Uterus (tissue), 2 donors: ENCODE data around the gene SYNPO2L.

Experiments used
- CTCF ChIP-seq, 4 experiments: fragments of 200-600 bp in 2 of 4; fragments of 450-650 bp in 2 of 4; sonication (generic) in 2 of 4; IDR thresholded peaks; one replicate each; pipeline ENCODE4 v1.5.1; 2016 to 2019; ENCODE audit warnings: antibody characterized with exemption in 4 of 4, mild to moderate bottlenecking in 2 of 4, moderate library complexity in 1 of 4
- POLR2A ChIP-seq, 2 donors: fragments of 450-650 bp; IDR thresholded peaks; one replicate each; pipeline ENCODE4 v1.6.1; 2016; ENCODE audit warnings: antibody characterized with exemption in 2 of 2, mild to moderate bottlenecking in 1 of 2, moderate library complexity in 1 of 2

DNA sequence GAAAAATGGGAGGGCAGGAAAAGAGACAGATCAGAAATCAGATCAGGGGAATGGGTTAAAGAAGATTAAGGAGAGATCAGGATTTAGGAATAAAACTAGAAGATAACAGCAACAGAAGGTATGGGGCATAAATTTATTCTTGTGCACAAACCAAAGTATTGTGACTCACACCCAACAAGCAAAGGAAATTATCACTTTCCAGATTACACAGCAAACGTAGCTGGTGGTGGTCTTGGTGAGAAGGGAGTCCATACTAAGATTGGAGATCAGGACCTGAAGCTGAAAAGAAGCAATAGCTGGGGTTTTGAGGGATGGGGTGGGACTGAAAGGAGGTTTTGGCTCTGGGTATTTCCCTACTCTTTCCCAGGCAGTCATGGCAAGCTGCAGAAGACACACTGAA is 11.1 kb downstream of the SYNPO2L start:
- TF ChIP-seq CTCF (IDR thresholded peaks at IDR 0.05) (no peak), POLR2A (IDR thresholded peaks at IDR 0.05) (no peak)
